GM12874 (cell line): Measurements from ENCODE around the gene IQGAP2.

ENCODE experiments used
- CTCF ChIP-seq: IDR thresholded peaks from 2 replicates; pipeline ENCODE4 v1.5.1; 2011; ENCODE audit warnings: low read depth, mild to moderate bottlenecking, control low read depth, low read length, moderate library complexity; ENCODE audit not compliant: insufficient read depth

The IQGAP2 gene

GRCh38 chr5:76528547-76529331 is 125.7 kb downstream of the IQGAP2 start:
- no peak for TF ChIP-seq CTCF

GRCh38 chr5:76529464-76530344 is 126.6 kb downstream of the IQGAP2 start:
- TF ChIP-seq CTCF = no peak

GRCh38 chr5:76532052-76532451 is 129.0 kb downstream of the IQGAP2 start:
- TF ChIP-seq CTCF = no peak

- TF ChIP-seq CTCF = no peak
Observed at GRCh38 chr5:76532973-76533372, 129.9 kb downstream of the IQGAP2 start.

- TF ChIP-seq CTCF = no peak
Observed at GRCh38 chr5:76535577-76535976, 132.5 kb downstream of the IQGAP2 start.

- TF ChIP-seq CTCF = no peak
Observed at GRCh38 chr5:76537073-76537543, 134.0 kb downstream of the IQGAP2 start.

GRCh38 chr5:76542241-76542640 is 139.2 kb downstream of the IQGAP2 start:
- no peak for TF ChIP-seq CTCF
